Neuron (in vitro differentiated cells): Measurements from ENCODE around the gene WT1.
"Not testable (repeated sequence)": the region's sequence is repeated elsewhere in the genome, so short reads cannot be mapped to it uniquely, and the experiment has no call there.

Source experiments
- H2AFZ ChIP-seq: one replicate; pipeline ENCODE4 v1.6.1; 2013; ENCODE audit warnings: low read depth, mild to moderate bottlenecking, inconsistent platforms, low read length, moderate library complexity
- H3K27me3 ChIP-seq: one replicate; pipeline ENCODE4 v1.6.1; 2013; ENCODE audit warnings: low read length; ENCODE audit not compliant: insufficient read depth
- H3K36me3 ChIP-seq: one replicate; pipeline ENCODE4 v1.6.1; 2013; ENCODE audit warnings: low read length; ENCODE audit not compliant: insufficient read depth
- H3K4me1 ChIP-seq: one replicate; pipeline ENCODE4 v1.6.1; 2013; ENCODE audit warnings: low read length; ENCODE audit not compliant: insufficient read depth
- H3K4me3 ChIP-seq: 2 replicates; pipeline ENCODE4 v1.5.1; 2013; ENCODE audit warnings: mild to moderate bottlenecking, low read length, moderate library complexity
- H3K9me3 ChIP-seq: one replicate; pipeline ENCODE4 v1.6.1; 2013; ENCODE audit warnings: low read length

The WT1 gene

DNA sequence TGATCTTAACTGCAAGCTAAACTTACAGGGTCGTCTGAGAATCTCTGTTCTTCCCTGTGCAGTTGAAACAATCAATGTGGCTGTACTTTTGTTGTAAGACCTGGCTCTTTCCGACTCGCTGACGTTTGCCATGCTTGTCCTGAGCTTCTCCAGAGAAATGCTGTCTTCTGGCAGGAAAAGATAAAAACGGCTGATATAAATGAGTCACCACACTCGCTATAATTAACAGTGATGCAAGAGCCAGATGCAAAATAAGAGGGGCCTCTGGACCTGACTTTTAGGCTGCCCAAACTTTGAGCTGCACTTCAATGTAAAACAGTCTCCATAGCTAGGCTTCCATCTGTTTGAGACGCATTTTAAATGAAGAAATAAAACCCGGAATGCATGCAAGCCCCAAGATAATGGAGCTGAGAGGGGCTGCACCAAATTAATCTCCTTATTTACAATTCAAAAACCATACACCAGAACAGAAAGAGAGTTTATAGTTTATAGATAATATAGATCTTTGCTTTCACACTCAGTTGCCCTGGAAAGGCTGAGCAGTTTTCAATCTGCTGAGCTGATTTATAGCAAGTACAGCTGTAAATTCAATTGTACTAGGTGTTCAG lies 48.5 kb downstream of the WT1 start:
- no peaks in the 10 kb centered on the region for H3K36me3 ChIP-seq
- H3K27me3 ChIP-seq, result peaks cover 8% of the 10 kb centered on the region
- H3K9me3 ChIP-seq, result no peaks in the 10 kb centered on the region
- no peak overlapping the region for H3K4me3 ChIP-seq
- H2AFZ ChIP-seq, result no peak overlapping the region
- H3K4me1 ChIP-seq, result no peaks in the 10 kb centered on the region

- H3K4me3 ChIP-seq, result no peak overlapping the region
- no peak overlapping the region for H2AFZ ChIP-seq
- H3K9me3 ChIP-seq, result no peaks in the 10 kb centered on the region
- H3K27me3 ChIP-seq, result peaks cover 10% of the 10 kb centered on the region
- H3K4me1 ChIP-seq, result no peaks in the 10 kb centered on the region
- no peaks in the 10 kb centered on the region for H3K36me3 ChIP-seq
Measured at GRCh38 chr11:32385998-32386397, 49.3 kb downstream of the WT1 start.

DNA sequence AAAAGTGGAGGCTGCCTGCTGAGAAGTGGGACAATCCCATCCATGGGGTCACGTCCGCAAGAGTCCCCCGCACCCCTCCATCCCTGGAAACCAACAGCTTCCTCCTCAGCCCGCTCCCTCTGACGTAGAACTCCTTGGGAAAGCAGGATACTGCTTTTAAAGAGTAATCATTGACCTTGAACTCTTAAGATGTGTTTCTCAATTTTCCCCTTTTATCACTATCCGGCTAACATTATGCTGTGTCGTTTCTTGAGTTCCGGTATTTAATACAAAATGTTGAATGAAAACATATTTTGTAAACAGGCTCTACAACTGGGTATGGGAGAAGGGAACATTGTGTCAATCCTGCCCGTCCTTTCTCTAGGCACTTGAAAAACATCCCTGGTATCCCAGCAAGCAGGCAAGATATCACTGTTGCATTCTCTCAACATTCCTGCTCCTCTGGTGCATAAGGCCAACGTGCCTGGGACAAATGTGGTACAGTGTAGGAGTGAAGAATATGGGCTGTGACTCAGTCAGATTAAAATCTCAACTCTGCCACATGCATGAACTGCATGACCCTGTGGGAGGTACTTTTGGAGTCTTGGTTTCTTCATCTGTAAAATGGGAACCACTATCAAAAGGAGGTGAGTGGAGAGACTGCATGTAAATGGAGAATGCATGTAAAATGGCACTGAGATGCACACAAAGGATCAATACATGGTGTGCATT lies 52.8 kb downstream of the WT1 start:
- Histone ChIP-seq H3K4me1 (no peaks in the 10 kb centered on the region), H2AFZ (no peak overlapping the region), H3K36me3 (no peaks in the 10 kb centered on the region), H3K4me3 (no peak overlapping the region), H3K27me3 (peaks cover 3% of the 10 kb centered on the region), H3K9me3 (no peaks in the 10 kb centered on the region)

DNA sequence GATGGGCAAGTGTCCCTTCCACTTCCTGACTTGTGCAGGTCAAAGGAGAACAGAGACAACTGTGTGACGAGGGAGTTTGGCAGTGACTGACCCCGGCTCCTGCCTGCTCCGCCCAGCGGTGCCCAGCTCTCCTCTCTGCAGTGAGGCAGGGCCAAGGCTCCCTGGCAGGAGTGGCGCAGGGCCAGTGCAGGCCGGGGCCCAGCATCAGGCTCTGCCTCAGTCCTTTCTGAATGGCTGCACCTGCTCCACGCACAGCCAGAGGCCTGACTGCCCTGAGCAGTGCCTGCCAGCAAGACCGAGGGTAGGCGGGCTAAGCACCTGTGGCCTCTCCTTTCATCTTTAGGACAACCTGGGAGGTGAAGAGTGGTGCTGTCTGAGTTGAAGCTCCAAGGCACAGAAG lies 54.2 kb downstream of the WT1 start:
- H3K36me3 ChIP-seq, result no peaks in the 10 kb centered on the region
- H3K4me1 ChIP-seq, result no peaks in the 10 kb centered on the region
- no peak overlapping the region for H3K4me3 ChIP-seq
- H2AFZ ChIP-seq, result no peak overlapping the region
- H3K27me3 ChIP-seq, result peaks cover 3% of the 10 kb centered on the region
- H3K9me3 ChIP-seq, result no peaks in the 10 kb centered on the region

- H3K4me3 ChIP-seq, result no peak overlapping the region
- peaks cover 3% of the 10 kb centered on the region for H3K27me3 ChIP-seq
Measured at GRCh38 chr11:32379719-32380118, 55.6 kb downstream of the WT1 start.

GRCh38 chr11:32375826-32376225 lies 59.5 kb downstream of the WT1 start:
- Histone ChIP-seq H3K4me1 (no peaks in the 10 kb centered on the region), H3K36me3 (no peaks in the 10 kb centered on the region), H3K27me3 (no peaks in the 10 kb centered on the region), H3K4me3 (no peak overlapping the region), H2AFZ (no peak overlapping the region), H3K9me3 (no peaks in the 10 kb centered on the region)

More at GRCh38 chr11:32379719-32380118, 55.6 kb downstream of the WT1 start:
- Histone ChIP-seq H3K4me1 (no peaks in the 10 kb centered on the region), H2AFZ (no peak overlapping the region), H3K36me3 (no peaks in the 10 kb centered on the region), H3K9me3 (no peaks in the 10 kb centered on the region)

- H3K4me1 ChIP-seq, result no peaks in the 10 kb centered on the region
- no peaks in the 10 kb centered on the region for H3K9me3 ChIP-seq
- H3K27me3 ChIP-seq, result no peaks in the 10 kb centered on the region
- H2AFZ ChIP-seq, result no peak overlapping the region
- no peaks in the 10 kb centered on the region for H3K36me3 ChIP-seq
- H3K4me3 ChIP-seq, result no peak overlapping the region
Measured at GRCh38 chr11:32374261-32374711, 61.1 kb downstream of the WT1 start.

DNA sequence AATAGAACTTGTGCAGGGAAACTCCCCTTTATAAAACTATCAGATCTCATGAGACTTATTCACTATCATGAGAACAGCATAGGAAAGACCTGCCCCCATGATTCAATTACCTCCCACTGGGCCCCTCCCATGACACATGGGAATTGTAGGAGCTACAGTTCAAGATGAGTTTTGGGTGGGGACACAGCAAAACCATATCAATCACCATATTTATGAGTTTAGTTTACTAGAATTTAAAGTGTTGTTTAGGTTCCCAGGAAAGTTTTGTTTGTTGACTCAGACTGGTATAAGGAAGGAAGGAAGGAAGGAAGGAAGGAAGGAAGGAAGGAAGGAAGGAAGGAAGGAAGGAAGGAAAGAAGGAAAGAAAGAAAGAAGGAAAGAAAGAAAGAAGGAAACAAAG lies 65.4 kb downstream of the WT1 start:
- not testable (repeated sequence) for H2AFZ ChIP-seq, H3K36me3 ChIP-seq, H3K9me3 ChIP-seq, H3K4me3 ChIP-seq, H3K4me1 ChIP-seq, H3K27me3 ChIP-seq

DNA sequence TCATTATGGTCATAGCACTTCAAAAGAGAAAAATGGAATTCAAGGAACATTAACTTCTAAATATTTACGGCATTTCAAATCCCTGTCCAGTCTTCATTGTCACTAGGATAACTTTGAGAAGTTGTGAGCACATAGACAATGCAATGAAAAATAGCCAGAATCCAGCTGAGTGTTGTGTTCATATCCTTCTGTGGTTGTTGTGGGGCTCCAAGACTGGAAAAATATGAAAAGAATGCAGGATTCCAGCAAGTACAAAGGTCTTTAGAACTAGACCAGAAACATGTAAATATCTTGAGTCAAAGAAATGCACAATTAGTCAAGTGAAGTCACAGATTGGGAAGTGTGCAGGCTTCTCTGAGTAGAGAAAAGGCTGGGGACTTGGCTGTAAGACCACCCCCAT lies 68.7 kb downstream of the WT1 start:
- H3K27me3 ChIP-seq, result no peaks in the 10 kb centered on the region
- no peaks in the 10 kb centered on the region for H3K9me3 ChIP-seq
- H3K4me3 ChIP-seq, result no peak overlapping the region
- H3K36me3 ChIP-seq, result no peaks in the 10 kb centered on the region
- H3K4me1 ChIP-seq, result no peaks in the 10 kb centered on the region
- H2AFZ ChIP-seq, result no peak overlapping the region

- no peaks in the 10 kb centered on the region for H3K27me3 ChIP-seq
- no peak overlapping the region for H2AFZ ChIP-seq
- no peaks in the 10 kb centered on the region for H3K9me3 ChIP-seq
- no peaks in the 10 kb centered on the region for H3K4me1 ChIP-seq
- H3K4me3 ChIP-seq, result no peak overlapping the region
- no peaks in the 10 kb centered on the region for H3K36me3 ChIP-seq
Measured at GRCh38 chr11:32365192-32365591, 70.1 kb downstream of the WT1 start.

- Histone ChIP-seq H3K4me1 (no peaks in the 10 kb centered on the region), H3K27me3 (peaks cover 16% of the 10 kb centered on the region)
Measured at GRCh38 chr11:32358729-32359128, 76.6 kb downstream of the WT1 start.

GRCh38 chr11:32353884-32354283 lies 81.5 kb downstream of the WT1 start:
- H3K36me3 ChIP-seq, result no peaks in the 10 kb centered on the region
- H3K9me3 ChIP-seq, result no peaks in the 10 kb centered on the region
- H3K27me3 ChIP-seq, result peaks cover 16% of the 10 kb centered on the region
- no peaks in the 10 kb centered on the region for H3K4me1 ChIP-seq
- H2AFZ ChIP-seq, result no peak overlapping the region
- no peak overlapping the region for H3K4me3 ChIP-seq

More at GRCh38 chr11:32358729-32359128, 76.6 kb downstream of the WT1 start:
- Histone ChIP-seq H2AFZ (no peak overlapping the region), H3K9me3 (no peaks in the 10 kb centered on the region), H3K36me3 (no peaks in the 10 kb centered on the region), H3K4me3 (no peak overlapping the region)

GRCh38 chr11:32348502-32348901 lies 86.8 kb downstream of the WT1 start:
- H3K4me1 ChIP-seq, result no peaks in the 10 kb centered on the region
- H3K4me3 ChIP-seq, result no peak overlapping the region
- no peaks in the 10 kb centered on the region for H3K36me3 ChIP-seq
- H3K27me3 ChIP-seq, result peaks cover 5% of the 10 kb centered on the region
- no peaks in the 10 kb centered on the region for H3K9me3 ChIP-seq
- H2AFZ ChIP-seq, result no peak overlapping the region

DNA sequence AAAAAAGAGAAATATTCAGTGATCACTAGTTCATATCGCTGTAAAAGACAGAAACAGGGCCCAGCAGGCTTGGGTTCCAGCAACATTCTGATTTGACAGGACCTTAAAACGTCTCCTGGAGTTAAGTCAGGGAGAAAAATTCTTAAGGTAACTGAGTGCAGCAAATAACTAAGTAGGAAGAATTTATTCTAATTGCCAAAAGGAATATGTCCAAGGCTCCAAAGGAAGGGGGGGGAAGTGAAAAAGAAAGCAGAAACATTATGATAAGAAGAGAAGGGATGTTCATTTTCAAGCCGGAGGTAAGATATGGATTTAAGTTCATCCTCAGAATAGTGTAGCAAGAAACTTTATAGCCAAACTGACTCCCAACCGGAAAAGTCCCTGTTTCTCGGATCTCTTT lies 90.4 kb downstream of the WT1 start:
- Histone ChIP-seq H3K4me1 (no peaks in the 10 kb centered on the region), H3K27me3 (peaks cover 5% of the 10 kb centered on the region), H3K9me3 (no peaks in the 10 kb centered on the region), H3K36me3 (no peaks in the 10 kb centered on the region), H3K4me3 (no peak overlapping the region), H2AFZ (no peak overlapping the region)
